HepG2 (cell line): ENCODE results near the gene CYP2S1. TPM values are rescaled to one million over a fixed set of nuclear protein-coding genes. Genes with fewer than 3 reads are reported as not detected.

Source experiments
- ATAC-seq: fragments of 200-7000 bp; cut with Tn5 transposase; 3 replicates; pipeline ENCODE4 v1.9.1; 2020; ENCODE audit warnings: mild to moderate bottlenecking, moderate library complexity
- BruUV-seq: library from RNA; stranded (reverse); fragments of 400-500 nt; replicated peaks from 2 replicates; lab custom pipeline; 2021; lab: Mats Ljungman, UMichigan
- CTCF ChIA-PET: fragments of 300-600 bp; formaldehyde crosslinking; extraction: SDS; loops from one replicate; lab custom pipeline; 2021; ENCODE audit warnings: low total read pairs, inconsistent platforms, low intra/inter-chr PET ratio; lab: Yijun Ruan, JAX
- POLR2A ChIA-PET: fragments of 350-600 bp; sonication (Branson Sonifier 250); formaldehyde crosslinking; loops from one replicate; lab custom pipeline; 2020; ENCODE audit warnings: antibody characterized with exemption, inconsistent platforms; lab: Yijun Ruan, JAX
- DNase-seq: peaks from one replicate; pipeline ENCODE4 v3.0.0-alpha.2; 2015; ENCODE audit warnings: low spot score
- FAIRE-seq: peaks from 3 replicates; lab custom pipeline; 2011; peaks lifted over from hg19 to GRCh38; lab: Jason Lieb, UNC
- H2AFZ ChIP-seq: one replicate; pipeline ENCODE4 v1.6.1; 2011; ENCODE audit warnings: low read length, inconsistent platforms
- H3K27ac ChIP-seq: fragments of 300-600 bp; 3 replicates; pipeline ENCODE4 v1.8.0; 2011; ENCODE audit warnings: mixed run types, mild to moderate bottlenecking, mixed read lengths, low read length, inconsistent platforms; ENCODE audit not compliant: insufficient read depth; ENCODE audit errors: extremely low read length
- H3K27me3 ChIP-seq, 2 experiments: fragments of 200-600 bp in 1 of 2; 2 replicates in 1 of 2; 3 replicates in 1 of 2; pipeline versions ENCODE4 v1.6.0 to v1.8.0; 2011; ENCODE audit warnings: low read length in 2 of 2, mild to moderate bottlenecking in 2 of 2, moderate library complexity in 2 of 2, inconsistent platforms in 1 of 2; ENCODE audit not compliant: insufficient read depth in 2 of 2, control insufficient read depth in 1 of 2
- H3K36me3 ChIP-seq, 2 experiments: fragments of 200-600 bp in 1 of 2; replicated peaks in 1 of 2; 2 replicates in 1 of 2; 3 replicates in 1 of 2; pipeline versions ENCODE4 v1.5.1 to v1.8.0; 2011; ENCODE audit warnings: low read length in 2 of 2, inconsistent platforms in 1 of 2; ENCODE audit not compliant: insufficient read depth in 2 of 2, control insufficient read depth in 1 of 2
- H3K4me1 ChIP-seq: 2 replicates; pipeline ENCODE4 v1.5.1; 2012; ENCODE audit warnings: low read length, inconsistent platforms; ENCODE audit not compliant: insufficient read depth
- H3K4me2 ChIP-seq: 2 replicates; pipeline ENCODE4 v1.6.0; 2011; ENCODE audit warnings: low read depth, low read length, inconsistent platforms
- H3K4me3 ChIP-seq, 3 experiments: fragments of 200-600 bp in 1 of 3; sonication (generic), shearing (Covaris generic) in 1 of 3; replicated peaks in 1 of 3; 2 replicates each; pipeline ENCODE4 v1.5.1; 2011 to 2016; ENCODE audit warnings: low read length in 3 of 3, inconsistent platforms in 2 of 3, low read depth in 2 of 3, mild to moderate bottlenecking in 2 of 3, control low read depth in 1 of 3, mixed read lengths in 1 of 3; ENCODE audit not compliant: insufficient read depth in 1 of 3
- H3K79me2 ChIP-seq: one replicate; pipeline ENCODE4 v1.6.1; 2011; ENCODE audit warnings: low read length, inconsistent platforms; ENCODE audit not compliant: insufficient read depth
- H3K9ac ChIP-seq: 2 replicates; pipeline ENCODE4 v1.6.0; 2011; ENCODE audit warnings: mild to moderate bottlenecking, low read depth, low read length, inconsistent platforms; ENCODE audit not compliant: insufficient read depth
- H3K9me3 ChIP-seq: 2 replicates; pipeline ENCODE4 v1.5.1; 2012; ENCODE audit warnings: mild to moderate bottlenecking, low read length
- H4K20me1 ChIP-seq: 2 replicates; pipeline ENCODE4 v1.6.0; 2011; ENCODE audit warnings: inconsistent platforms, mild to moderate bottlenecking, low read length, moderate library complexity; ENCODE audit not compliant: insufficient read depth
- KIAA2018 ChIP-seq: sonication (generic); formaldehyde crosslinking; IDR thresholded peaks from 2 replicates; pipeline ENCODE4 v1.5.0; 2020; ENCODE audit warnings: mild to moderate bottlenecking, missing genetic modification reagents, borderline replicate concordance
- ZNF768 ChIP-seq: sonication (generic); formaldehyde crosslinking; IDR thresholded peaks from 2 replicates; pipeline ENCODE4 v1.4.0; 2020; ENCODE audit warnings: missing genetic modification reagents
- ZNF788 ChIP-seq: sonication (generic); formaldehyde crosslinking; IDR thresholded peaks from 2 replicates; pipeline ENCODE4 v1.5.0; 2020; ENCODE audit warnings: mild to moderate bottlenecking, missing genetic modification reagents, borderline replicate concordance
- WGBS: methylation state at CpG from one replicate; pipeline ENCODE4 v1.1.6; 2017; ENCODE audit warnings: low lambda C conversion rate; 5-methylcytosine and 5-hydroxymethylcytosine counted together
- in situ Hi-C: cut with HindIII; loops from 2 replicates; pipeline ENCODE4 v1.10.0; 2017; ENCODE audit warnings: low pct_unique_long_range_greater_than_20kb; ENCODE audit not compliant: extremely low pct_ligation_motif_present
- intact Hi-C: fragments of 100-400 bp; cut with micrococcal nuclease; formaldehyde crosslinking; loops from one replicate; pipeline ENCODE4 v1.10.0; 2022; ENCODE audit not compliant: unreplicated experiment
- polyA plus RNA-seq, 8 experiments: library from polyadenylated mRNA; depleted of rRNA in 3 of 8; stranded (reverse) in 7 of 8; unstranded in 1 of 8; fragments of >200 nt; fragmentation: Illumina TruSeq in 4 of 8; extraction: Trizol in 4 of 8; gene quantifications; 2 replicates each; pipeline versions ENCODE4 v1.2.1 to v1.2.3, GENCODE V29; 2011 to 2016; ENCODE audit warnings: low read depth in 4 of 8, missing spikeins in 1 of 8, mixed read lengths in 1 of 8; ENCODE audit not compliant: insufficient read depth in 1 of 8
- total RNA-seq, 5 experiments: library from RNA; depleted of rRNA; stranded (reverse); fragments of >200 nt; fragmentation: Illumina TruSeq; extraction: Trizol; gene quantifications; 2 replicates each; pipeline ENCODE4 v1.2.3, GENCODE V29; 2016; ENCODE audit warnings: low read depth in 1 of 5

CYP2S1 gene
- total and polyA plus RNA-seq, 2 of the 13 experiments (the other 11 are each of a cell fraction or from before 2014, with no cell fraction given), result 0.09 to 2.1 TPM

GRCh38 chr19:41198559-41198958, 5.5 kb downstream of the CYP2S1 start:
- Histone ChIP-seq H3K4me3 (no peak overlapping the region), H3K9me3 (no peaks in the 10 kb centered on the region), H3K4me2 (no peak overlapping the region), H3K4me1 (peaks cover 21% of the 10 kb centered on the region), H3K9ac (no peak overlapping the region), H2AFZ (no peak overlapping the region), H4K20me1 (no peaks in the 10 kb centered on the region), H3K79me2 (no peaks in the 10 kb centered on the region), H3K27me3 (peaks cover 0 to 3% of the 10 kb centered on the region in 2 experiments; a peak in 2 of 5 replicates), H3K36me3 (no peaks in the 10 kb centered on the region), H3K27ac (no peak overlapping the region)
- in situ Hi-C loops (no loop called here), intact Hi-C loops (no loop called here)
- no peak for TF ChIP-seq ZNF788 (CRISPR knock-in tag)
- no peak for TF ChIP-seq KIAA2018
- no peak for TF ChIP-seq ZNF768 (CRISPR knock-in tag)
- ChIA-PET POLR2A (no interaction called here), CTCF (no interaction called here)
- FAIRE-seq (no peak), DNase-seq (no peak), ATAC-seq (no peak)
- 82% methylated on average over 6 of the region's 11 CpGs for WGBS
- no TSS peak for BruUV-seq
